HepG2 (cell line): ENCODE measurements around the gene ZFYVE28. TPM values are rescaled to one million over a fixed set of nuclear protein-coding genes. Genes with fewer than 3 reads are reported as not detected.

ENCODE experiments used
- ATAC-seq: fragments of 200-7000 bp; cut with Tn5 transposase; 3 replicates; pipeline ENCODE4 v1.9.1; 2020; ENCODE audit warnings: mild to moderate bottlenecking, moderate library complexity
- BruUV-seq: library from RNA; stranded (reverse); fragments of 400-500 nt; replicated peaks from 2 replicates; lab custom pipeline; 2021; lab: Mats Ljungman, UMichigan
- CTCF ChIA-PET: fragments of 300-600 bp; formaldehyde crosslinking; extraction: SDS; loops from one replicate; lab custom pipeline; 2021; ENCODE audit warnings: low total read pairs, inconsistent platforms, low intra/inter-chr PET ratio; lab: Yijun Ruan, JAX
- POLR2A ChIA-PET: fragments of 350-600 bp; sonication (Branson Sonifier 250); formaldehyde crosslinking; loops from one replicate; lab custom pipeline; 2020; ENCODE audit warnings: antibody characterized with exemption, inconsistent platforms; lab: Yijun Ruan, JAX
- DNase-seq: peaks from one replicate; pipeline ENCODE4 v3.0.0-alpha.2; 2015; ENCODE audit warnings: low spot score
- FAIRE-seq: peaks from 3 replicates; lab custom pipeline; 2011; peaks lifted over from hg19 to GRCh38; lab: Jason Lieb, UNC
- H2AFZ ChIP-seq: one replicate; pipeline ENCODE4 v1.6.1; 2011; ENCODE audit warnings: low read length, inconsistent platforms
- H3K27ac ChIP-seq: fragments of 300-600 bp; 3 replicates; pipeline ENCODE4 v1.8.0; 2011; ENCODE audit warnings: mixed run types, mild to moderate bottlenecking, mixed read lengths, low read length, inconsistent platforms; ENCODE audit not compliant: insufficient read depth; ENCODE audit errors: extremely low read length
- H3K27me3 ChIP-seq, 2 experiments: fragments of 200-600 bp in 1 of 2; 2 replicates in 1 of 2; 3 replicates in 1 of 2; pipeline versions ENCODE4 v1.6.0 to v1.8.0; 2011; ENCODE audit warnings: low read length in 2 of 2, mild to moderate bottlenecking in 2 of 2, moderate library complexity in 2 of 2, inconsistent platforms in 1 of 2; ENCODE audit not compliant: insufficient read depth in 2 of 2, control insufficient read depth in 1 of 2
- H3K36me3 ChIP-seq, 2 experiments: fragments of 200-600 bp in 1 of 2; replicated peaks in 1 of 2; 2 replicates in 1 of 2; 3 replicates in 1 of 2; pipeline versions ENCODE4 v1.5.1 to v1.8.0; 2011; ENCODE audit warnings: low read length in 2 of 2, inconsistent platforms in 1 of 2; ENCODE audit not compliant: insufficient read depth in 2 of 2, control insufficient read depth in 1 of 2
- H3K4me1 ChIP-seq: 2 replicates; pipeline ENCODE4 v1.5.1; 2012; ENCODE audit warnings: low read length, inconsistent platforms; ENCODE audit not compliant: insufficient read depth
- H3K4me2 ChIP-seq: 2 replicates; pipeline ENCODE4 v1.6.0; 2011; ENCODE audit warnings: low read depth, low read length, inconsistent platforms
- H3K4me3 ChIP-seq, 3 experiments: fragments of 200-600 bp in 1 of 3; sonication (generic), shearing (Covaris generic) in 1 of 3; replicated peaks in 1 of 3; 2 replicates each; pipeline ENCODE4 v1.5.1; 2011 to 2016; ENCODE audit warnings: low read length in 3 of 3, inconsistent platforms in 2 of 3, low read depth in 2 of 3, mild to moderate bottlenecking in 2 of 3, control low read depth in 1 of 3, mixed read lengths in 1 of 3; ENCODE audit not compliant: insufficient read depth in 1 of 3
- H3K79me2 ChIP-seq: one replicate; pipeline ENCODE4 v1.6.1; 2011; ENCODE audit warnings: low read length, inconsistent platforms; ENCODE audit not compliant: insufficient read depth
- H3K9ac ChIP-seq: 2 replicates; pipeline ENCODE4 v1.6.0; 2011; ENCODE audit warnings: mild to moderate bottlenecking, low read depth, low read length, inconsistent platforms; ENCODE audit not compliant: insufficient read depth
- H3K9me3 ChIP-seq: 2 replicates; pipeline ENCODE4 v1.5.1; 2012; ENCODE audit warnings: mild to moderate bottlenecking, low read length
- H4K20me1 ChIP-seq: 2 replicates; pipeline ENCODE4 v1.6.0; 2011; ENCODE audit warnings: inconsistent platforms, mild to moderate bottlenecking, low read length, moderate library complexity; ENCODE audit not compliant: insufficient read depth
- EED ChIP-seq: sonication (generic); formaldehyde crosslinking; IDR thresholded peaks from 2 replicates; pipeline ENCODE4 v1.5.0; 2020; ENCODE audit warnings: mild to moderate bottlenecking, missing genetic modification reagents
- FOXJ3 ChIP-seq: sonication (generic); formaldehyde crosslinking; IDR thresholded peaks from 2 replicates; pipeline ENCODE4 v1.4.0; 2020; ENCODE audit warnings: missing genetic modification reagents, mild to moderate bottlenecking, borderline replicate concordance
- KLF15 ChIP-seq: sonication (generic); formaldehyde crosslinking; IDR thresholded peaks from 2 replicates; pipeline ENCODE4 v1.8.1; 2023; ENCODE audit warnings: borderline replicate concordance, mild to moderate bottlenecking, inconsistent platforms, missing genetic modification reagents, mixed read lengths
- MAFF ChIP-seq: IDR thresholded peaks from 2 replicates; pipeline ENCODE4 v1.6.1; 2011; ENCODE audit warnings: low read depth, low read length, improper control_type of control experiment
- MEF2D ChIP-seq: sonication (generic); formaldehyde crosslinking; IDR thresholded peaks from 2 replicates; pipeline ENCODE4 v1.5.1; 2020; ENCODE audit warnings: mild to moderate bottlenecking, missing genetic modification reagents
- NR2F1 ChIP-seq, 2 experiments: fragments of 450-650 bp in 1 of 2; formaldehyde crosslinking in 1 of 2; IDR thresholded peaks; 2 replicates each; pipeline versions ENCODE4 v1.5.0 to v1.6.1; 2016 to 2020; ENCODE audit warnings: mild to moderate bottlenecking in 1 of 2, missing compliant biosample characterization in 1 of 2, missing genetic modification reagents in 1 of 2, moderate library complexity in 1 of 2
- PLRG1 ChIP-seq: fragments of 450-650 bp; conservative IDR thresholded peaks from 2 replicates; pipeline ENCODE4 v1.6.1; 2016
- RXRA ChIP-seq: sonication (generic); formaldehyde crosslinking; IDR thresholded peaks from 2 replicates; pipeline ENCODE4 v1.5.1; 2020; ENCODE audit warnings: missing genetic modification reagents
- SNAPC5 ChIP-seq: sonication (generic); formaldehyde crosslinking; IDR thresholded peaks from 2 replicates; pipeline ENCODE4 v1.8.1; 2023; ENCODE audit warnings: mild to moderate bottlenecking, missing genetic modification reagents, borderline replicate concordance
- SOX13 ChIP-seq, 3 experiments: fragments of 450-650 bp in 1 of 3; sonication (generic) in 1 of 3; formaldehyde crosslinking in 1 of 3; IDR thresholded peaks in 2 of 3; conservative IDR thresholded peaks in 1 of 3; 2 replicates each; pipeline versions ENCODE4 v1.5.0 to v1.6.1; 2016 to 2020; ENCODE audit warnings: antibody characterized with exemption in 1 of 3, mild to moderate bottlenecking in 1 of 3, missing compliant biosample characterization in 1 of 3, missing genetic modification reagents in 1 of 3, moderate library complexity in 1 of 3
- TP53 ChIP-seq: sonication (generic); formaldehyde crosslinking; conservative IDR thresholded peaks from 2 replicates; pipeline ENCODE4 v1.4.0; 2020; ENCODE audit warnings: missing genetic modification reagents
- ZNF773 ChIP-seq: sonication (generic); formaldehyde crosslinking; IDR thresholded peaks from 2 replicates; pipeline ENCODE4 v1.4.0; 2020; ENCODE audit warnings: missing genetic modification reagents, borderline replicate concordance
- WGBS: methylation state at CpG from one replicate; pipeline ENCODE4 v1.1.6; 2017; ENCODE audit warnings: low lambda C conversion rate; 5-methylcytosine and 5-hydroxymethylcytosine counted together
- in situ Hi-C: cut with HindIII; loops from 2 replicates; pipeline ENCODE4 v1.10.0; 2017; ENCODE audit warnings: low pct_unique_long_range_greater_than_20kb; ENCODE audit not compliant: extremely low pct_ligation_motif_present
- intact Hi-C: fragments of 100-400 bp; cut with micrococcal nuclease; formaldehyde crosslinking; loops from one replicate; pipeline ENCODE4 v1.10.0; 2022; ENCODE audit not compliant: unreplicated experiment
- polyA plus RNA-seq, 8 experiments: library from polyadenylated mRNA; depleted of rRNA in 3 of 8; stranded (reverse) in 7 of 8; unstranded in 1 of 8; fragments of >200 nt; fragmentation: Illumina TruSeq in 4 of 8; extraction: Trizol in 4 of 8; gene quantifications; 2 replicates each; pipeline versions ENCODE4 v1.2.1 to v1.2.3, GENCODE V29; 2011 to 2016; ENCODE audit warnings: low read depth in 4 of 8, missing spikeins in 1 of 8, mixed read lengths in 1 of 8; ENCODE audit not compliant: insufficient read depth in 1 of 8
- total RNA-seq, 5 experiments: library from RNA; depleted of rRNA; stranded (reverse); fragments of >200 nt; fragmentation: Illumina TruSeq; extraction: Trizol; gene quantifications; 2 replicates each; pipeline ENCODE4 v1.2.3, GENCODE V29; 2016; ENCODE audit warnings: low read depth in 1 of 5
- TF ChIP-seq, protein P1 (sequence below): sonication (generic); formaldehyde crosslinking; IDR thresholded peaks from 2 replicates; pipeline ENCODE4 v1.5.0; 2020; ENCODE audit warnings: missing genetic modification reagents, mild to moderate bottlenecking, borderline replicate concordance
- TF ChIP-seq, protein P2 (sequence below): IDR thresholded peaks from 2 replicates; pipeline ENCODE4 v1.6.1; 2012; ENCODE audit warnings: low read depth, low read length, improper control_type of control experiment

Gene ZFYVE28
- total and polyA plus RNA-seq, 2 of the 13 experiments (the other 11 are each of a cell fraction or from before 2014, with no cell fraction given) = 0.12 to 0.22 TPM

DNA sequence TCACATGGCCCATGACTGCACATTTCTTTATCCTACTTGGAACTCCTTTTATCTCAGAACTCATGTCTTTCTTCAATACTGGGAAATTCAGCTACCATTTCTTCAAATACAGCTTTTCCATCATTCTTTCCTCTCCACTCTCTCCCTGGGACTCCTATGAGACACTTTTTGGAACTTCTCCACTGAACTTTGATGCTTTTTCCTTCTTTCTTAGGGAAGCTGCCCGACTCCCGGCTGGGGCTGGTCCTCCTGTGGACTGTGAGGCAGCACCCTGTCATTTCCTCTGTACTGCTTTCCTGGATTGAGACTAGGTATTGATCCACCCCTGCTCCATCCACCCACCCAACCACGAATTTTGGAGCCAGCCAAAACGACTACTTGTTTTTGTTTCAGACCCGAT is 40.0 kb downstream of the ZFYVE28 start:
- Histone ChIP-seq H3K27ac (no peak overlapping the region), H3K4me2 (no peak overlapping the region), H2AFZ (no peak overlapping the region), H3K9ac (no peak overlapping the region), H3K79me2 (no peaks in the 10 kb centered on the region), H3K27me3 (peaks cover 2 to 19% of the 10 kb centered on the region in 2 experiments; a peak in 3 of 5 replicates), H3K4me1 (no peaks in the 10 kb centered on the region), H3K36me3 (no peaks in the 10 kb centered on the region), H3K9me3 (no peaks in the 10 kb centered on the region), H3K4me3 (no peak overlapping the region), H4K20me1 (no peaks in the 10 kb centered on the region)
- 21% methylated on average over 5 of the region's 5 CpGs for WGBS
- DNase-seq = no peak
- POLR2A ChIA-PET = no interaction called here
- no TSS peak for BruUV-seq
- in situ Hi-C loops (no loop called here), intact Hi-C loops (no loop called here)
- TF ChIP-seq MEF2D (CRISPR knock-in tag) (no peak), NR2F1 (CRISPR knock-in tag; IDR thresholded peaks at IDR 0.05) (no peak), TP53 (CRISPR knock-in tag) (no peak), FOXJ3 (CRISPR knock-in tag) (no peak), KLF15 (CRISPR knock-in tag) (no peak)
- FAIRE-seq = no peak
- CTCF ChIA-PET = no interaction called here
- ATAC-seq = no peak

GRCh38 chr4:2377241-2377640 is 41.2 kb downstream of the ZFYVE28 start:
- H3K4me1 ChIP-seq = no peaks in the 10 kb centered on the region
- H3K4me3 ChIP-seq = no peak overlapping the region
- DNase-seq (no peak), ATAC-seq (no peak), FAIRE-seq (no peak)
- BruUV-seq = no TSS peak
- in situ Hi-C loops = no loop called here
- H2AFZ ChIP-seq = no peak overlapping the region
- no peak overlapping the region for H3K27ac ChIP-seq
- no peaks in the 10 kb centered on the region for H3K79me2 ChIP-seq
- 66% methylated on average over 14 of the region's 14 CpGs for WGBS
- intact Hi-C loops = no loop called here
- H3K27me3 ChIP-seq = peaks cover 2 to 19% of the 10 kb centered on the region in 2 experiments; a peak in 2 of 5 replicates
- no peaks in the 10 kb centered on the region for H4K20me1 ChIP-seq
- CTCF ChIA-PET = no interaction called here
- no peak overlapping the region for H3K9ac ChIP-seq
- POLR2A ChIA-PET = no interaction called here
- no peaks in the 10 kb centered on the region for H3K36me3 ChIP-seq
- no peak overlapping the region for H3K4me2 ChIP-seq
- no peaks in the 10 kb centered on the region for H3K9me3 ChIP-seq
- TF ChIP-seq SNAPC5 (CRISPR knock-in tag) (no peak), ZNF773 (no peak), MAFF (no peak), RXRA (CRISPR knock-in tag) (no peak), EED (CRISPR knock-in tag) (no peak), SOX13 (IDR thresholded peaks at IDR 0.05) (no peak), SOX13 (CRISPR knock-in tag; conservative IDR thresholded peaks at IDR 0.05 in 1 of 2, IDR thresholded peaks at IDR 0.05 in 1 of 2) (no peak), PLRG1 (no peak)
- TF ChIP-seq, protein P1, sequence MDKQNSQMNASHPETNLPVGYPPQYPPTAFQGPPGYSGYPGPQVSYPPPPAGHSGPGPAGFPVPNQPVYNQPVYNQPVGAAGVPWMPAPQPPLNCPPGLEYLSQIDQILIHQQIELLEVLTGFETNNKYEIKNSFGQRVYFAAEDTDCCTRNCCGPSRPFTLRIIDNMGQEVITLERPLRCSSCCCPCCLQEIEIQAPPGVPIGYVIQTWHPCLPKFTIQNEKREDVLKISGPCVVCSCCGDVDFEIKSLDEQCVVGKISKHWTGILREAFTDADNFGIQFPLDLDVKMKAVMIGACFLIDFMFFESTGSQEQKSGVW (CRISPR knock-in tag) = no peak
- TF ChIP-seq, protein P2, sequence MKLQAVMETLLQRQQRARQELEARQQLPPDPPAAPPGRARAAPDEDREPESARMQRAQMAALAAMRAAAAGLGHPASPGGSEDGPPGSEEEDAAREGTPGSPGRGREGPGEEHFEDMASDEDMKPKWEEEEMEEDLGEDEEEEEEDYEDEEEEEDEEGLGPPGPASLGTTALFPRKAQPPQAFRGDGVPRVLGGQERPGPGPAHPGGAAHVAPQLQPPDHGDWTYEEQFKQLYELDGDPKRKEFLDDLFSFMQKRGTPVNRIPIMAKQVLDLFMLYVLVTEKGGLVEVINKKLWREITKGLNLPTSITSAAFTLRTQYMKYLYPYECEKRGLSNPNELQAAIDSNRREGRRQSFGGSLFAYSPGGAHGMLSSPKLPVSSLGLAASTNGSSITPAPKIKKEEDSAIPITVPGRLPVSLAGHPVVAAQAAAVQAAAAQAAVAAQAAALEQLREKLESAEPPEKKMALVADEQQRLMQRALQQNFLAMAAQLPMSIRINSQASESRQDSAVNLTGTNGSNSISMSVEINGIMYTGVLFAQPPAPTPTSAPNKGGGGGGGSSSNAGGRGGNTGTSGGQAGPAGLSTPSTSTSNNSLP = no peak
